A673 (cell line): ENCODE data around the gene ABCB8.

Source experiments
- CTCF ChIP-seq: fragments of 300-800, 200-600 bp; sonication (generic); conservative IDR thresholded peaks from 2 replicates; pipeline ENCODE4 v1.5.1; 2017; ENCODE audit warnings: low read depth, mild to moderate bottlenecking, antibody characterized with exemption, low read length, moderate library complexity, mixed read lengths
- EZH2 ChIP-seq: fragments of 200-600 bp; sonication (generic); IDR thresholded peaks from 2 replicates; pipeline ENCODE4 v1.6.1; 2017; ENCODE audit warnings: borderline replicate concordance, low read depth, mild to moderate bottlenecking, mixed read lengths, antibody characterized with exemption, low read length; ENCODE audit not compliant: poor library complexity, severe bottlenecking

- no peak for TF ChIP-seq CTCF
- no peak for TF ChIP-seq EZH2
Observed at GRCh38 chr7:151048911-151049463, 20.7 kb downstream of the ABCB8 start.
